ENCODE measurements around the gene HELB. TPM values are rescaled to one million over a fixed set of nuclear protein-coding genes. Genes with fewer than 3 reads are reported as not detected.

The HELB gene
- total and polyA plus RNA-seq, 2 donors (not counting 3 experiments of a cell fraction or from before 2014, with no cell fraction given), result 0.75 to 4.0 TPM

- DNase-seq (ENCODE audit: low read depth, low spot score) (no peak), FAIRE-seq (no peak)
- H3K9ac ChIP-seq (replicated peaks; ENCODE audit: extremely low read depth, insufficient read depth, low read length), result no peak overlapping the region
- H3K4me3 ChIP-seq (replicated peaks in 1 of 3; ENCODE audit: insufficient read depth in 1 of 3, low read depth in 1 of 3, low read length in 3 of 3), result no peak overlapping the region
- BruUV-seq (replicated peaks), result no TSS peak
- ChIA-PET CTCF (interaction anchor here (1.4 kb wide), 1 partner anchor 159 kb away, joined by 3 read pairs; no protein-coding TSS in a partner anchor), POLR2A (no interaction called here)
- no peaks in the 10 kb centered on the region for H3K9me3 ChIP-seq (replicated peaks; ENCODE audit: control insufficient read depth, insufficient read depth, low read length)
- intact Hi-C loops (cut with micrococcal nuclease), result loop anchor here (5.0 kb wide), 1 partner anchor 107 kb away; no protein-coding TSS in a partner anchor
- H3K9me1 ChIP-seq (replicated peaks; ENCODE audit: control insufficient read depth, extremely low read depth, insufficient read depth, low read length), result no peaks in the 10 kb centered on the region
- no peaks in the 10 kb centered on the region for H4K20me1 ChIP-seq (replicated peaks; ENCODE audit: control insufficient read depth, extremely low read depth, insufficient read depth, low read length)
- TF ChIP-seq POLR2A (IDR thresholded peaks at IDR 0.05; ENCODE audit: low read depth, low read length), result no peak
- no peak for TF ChIP-seq POLR2AphosphoS5 (IDR thresholded peaks at IDR 0.05; ENCODE audit: insufficient read depth, low read depth, low read length)
- TF ChIP-seq MAX (IDR thresholded peaks at IDR 0.05; ENCODE audit: insufficient read depth, insufficient read length), result no peak
- TF ChIP-seq EZH2 (IDR thresholded peaks at IDR 0.05; ENCODE audit: borderline replicate concordance, low read depth, low read length, severe bottlenecking), result no peak
- TF ChIP-seq FOS (IDR thresholded peaks at IDR 0.05; ENCODE audit: borderline replicate concordance, insufficient read depth, low read length), result no peak
- no peak for TF ChIP-seq GATA2 (IDR thresholded peaks at IDR 0.05; ENCODE audit: insufficient read depth, insufficient read length, low read depth, low read length)
- TF ChIP-seq JUN (IDR thresholded peaks at IDR 0.05; ENCODE audit: borderline replicate concordance, insufficient read depth, insufficient read length, low read depth), result no peak
- no peak for TF ChIP-seq MYC (IDR thresholded peaks at IDR 0.05; ENCODE audit: low read depth, low read length)
- H3K4me2 ChIP-seq (ENCODE audit: insufficient read depth, low read length), result no peak overlapping the region
- H2AFZ ChIP-seq (ENCODE audit: low read depth, low read length), result no peak overlapping the region
- H3K27me3 ChIP-seq (ENCODE audit: control insufficient read depth in 2 of 2, insufficient read depth in 2 of 2, low read length in 2 of 2), result peaks cover 10 to 17% of the 10 kb centered on the region in 2 experiments
- H3K27ac ChIP-seq (ENCODE audit: insufficient read depth, low read depth, low read length), result no peak overlapping the region
- dilution Hi-C loops (cut with MboI; ENCODE audit: extremely low pct_ligation_motif_present, low sequenced_read_pairs), result no loop called here
- H3K36me3 ChIP-seq (ENCODE audit: control insufficient read depth in 2 of 2, extremely low read depth in 1 of 2, insufficient read depth in 2 of 2, low read length in 2 of 2), result no peaks in the 10 kb centered on the region
- H3K79me2 ChIP-seq (ENCODE audit: control insufficient read depth, insufficient read depth, low read length), result no peaks in the 10 kb centered on the region
- H3K4me1 ChIP-seq (ENCODE audit: control insufficient read depth, extremely low read depth, insufficient read depth, low read length), result no peaks in the 10 kb centered on the region
Measured at GRCh38 chr12:66304296-66304900, 2.1 kb downstream of the HELB start.
